ENCODE measurements around the gene NDUFB10.

Gene NDUFB10

GRCh38 chr16:2002406-2003230 is 43.3 kb downstream of the NDUFB10 start:
- no peak for DNase-seq (ENCODE audit: low read depth in 2 of 2)

GRCh38 chr16:2003231-2003826 is 44.0 kb downstream of the NDUFB10 start:
- no peak for DNase-seq (ENCODE audit: low read depth in 2 of 2)

- DNase-seq (ENCODE audit: low read depth in 2 of 2), result peak; percentile 54 to 64
Observed at GRCh38 chr16:2003827-2004641, 44.7 kb downstream of the NDUFB10 start.

- no peak for DNase-seq (ENCODE audit: low read depth in 2 of 2)
Observed at GRCh38 chr16:2004795-2005517, 45.6 kb downstream of the NDUFB10 start.

- DNase-seq (ENCODE audit: low read depth in 2 of 2), result no peak
Observed at GRCh38 chr16:2005646-2006045, 46.3 kb downstream of the NDUFB10 start.

- DNase-seq (ENCODE audit: low read depth in 2 of 2), result no peak
Observed at GRCh38 chr16:2006317-2006716, 47.0 kb downstream of the NDUFB10 start.

GRCh38 chr16:2007081-2007836 is 47.9 kb downstream of the NDUFB10 start:
- DNase-seq (ENCODE audit: low read depth in 2 of 2), result no peak

GRCh38 chr16:2008009-2008526 is 48.7 kb downstream of the NDUFB10 start:
- no peak for DNase-seq (ENCODE audit: low read depth in 2 of 2)

GRCh38 chr16:2008631-2009163 is 49.4 kb downstream of the NDUFB10 start:
- no peak for DNase-seq (ENCODE audit: low read depth in 2 of 2)

- no peak for DNase-seq (ENCODE audit: low read depth in 2 of 2)
Observed at GRCh38 chr16:2009164-2009711, 49.9 kb downstream of the NDUFB10 start.

GRCh38 chr16:2009791-2010510 is 50.6 kb downstream of the NDUFB10 start, which contains the start of gene ZNF598:
TSS of gene ZNF598 (minus strand) at chr16:2009821.
- DNase-seq (ENCODE audit: low read depth in 2 of 2), result peak; percentile 48 to 58
